ENCODE data around the gene ACSF3.

ACSF3 gene

GRCh38 chr16:89166696-89167424 is 73.2 kb downstream of the ACSF3 start:
- no peak for DNase-seq

GRCh38 chr16:89167425-89167941 is 73.8 kb downstream of the ACSF3 start:
- DNase-seq = peak; percentile 67

- no peak for DNase-seq
Measured at GRCh38 chr16:89168381-89169189, 74.9 kb downstream of the ACSF3 start.

- no peak for DNase-seq
Measured at GRCh38 chr16:89169778-89170177, 76.1 kb downstream of the ACSF3 start.

GRCh38 chr16:89170346-89171215 is 76.9 kb downstream of the ACSF3 start:
- no peak for DNase-seq

GRCh38 chr16:89171216-89172170 is 77.8 kb downstream of the ACSF3 start, which contains the start of gene CDH15:
Gene CDH15 (plus strand): TSS chr16:89171748. CDS start chr16:89171832, 84 bp downstream.
- peak; percentile 94 for DNase-seq

- no peak for DNase-seq
Measured at GRCh38 chr16:89172171-89172527, 78.5 kb downstream of the ACSF3 start.

GRCh38 chr16:89172528-89173173 is 79.0 kb downstream of the ACSF3 start:
- no peak for DNase-seq

- DNase-seq = no peak
Measured at GRCh38 chr16:89173174-89173921, 79.7 kb downstream of the ACSF3 start.

- DNase-seq = no peak
Measured at GRCh38 chr16:89174055-89174827, 80.6 kb downstream of the ACSF3 start.

- no peak for DNase-seq
Measured at GRCh38 chr16:89174877-89175276, 81.2 kb downstream of the ACSF3 start.

- no peak for DNase-seq
Measured at GRCh38 chr16:89175280-89176146, 81.9 kb downstream of the ACSF3 start.

GRCh38 chr16:89176147-89176690 is 82.6 kb downstream of the ACSF3 start:
- DNase-seq = no peak

- DNase-seq = no peak
Measured at GRCh38 chr16:89176717-89177116, 83.1 kb downstream of the ACSF3 start.

GRCh38 chr16:89177501-89177900 is 83.8 kb downstream of the ACSF3 start:
- no peak for DNase-seq

- DNase-seq = no peak
Measured at GRCh38 chr16:89178453-89179147, 84.9 kb downstream of the ACSF3 start.

- no peak for DNase-seq
Measured at GRCh38 chr16:89179148-89179484, 85.5 kb downstream of the ACSF3 start.
